Effector memory CD4-positive, alpha-beta T cell (primary cell): Measurements from ENCODE around the gene STOML3.

Experiments
- DNase-seq, 3 donors: peaks; one replicate each; pipeline ENCODE4 v3.0.0-alpha.2; 2020
- H3K27ac ChIP-seq: 2 replicates; pipeline ENCODE4 v1.7.0; 2013; ENCODE audit warnings: mild to moderate bottlenecking, low read length, moderate library complexity; ENCODE audit not compliant: insufficient read depth, poor library complexity, severe bottlenecking
- H3K27me3 ChIP-seq: replicated peaks from 2 replicates; pipeline ENCODE4 v1.7.0; 2013; ENCODE audit warnings: mild to moderate bottlenecking, low read length; ENCODE audit not compliant: insufficient read depth, control insufficient read depth, poor library complexity, severe bottlenecking
- H3K36me3 ChIP-seq: 2 replicates; pipeline ENCODE4 v1.7.0; 2013; ENCODE audit warnings: mild to moderate bottlenecking, low read length, moderate library complexity; ENCODE audit not compliant: control insufficient read depth, insufficient read depth
- H3K4me1 ChIP-seq: 2 replicates; pipeline ENCODE4 v1.7.0; 2013; ENCODE audit warnings: low read length, mild to moderate bottlenecking; ENCODE audit not compliant: control insufficient read depth, insufficient read depth, poor library complexity, severe bottlenecking
- H3K4me3 ChIP-seq: 2 replicates; pipeline ENCODE4 v1.7.0; 2013; ENCODE audit warnings: low read length, low read depth, mild to moderate bottlenecking; ENCODE audit not compliant: insufficient read depth, poor library complexity, severe bottlenecking
- H3K9me3 ChIP-seq: 2 replicates; pipeline ENCODE4 v1.7.0; 2013; ENCODE audit warnings: mild to moderate bottlenecking, low read length, moderate library complexity; ENCODE audit not compliant: control insufficient read depth

The STOML3 gene

GRCh38 chr13:38933786-38934185 lies 56.8 kb downstream of the STOML3 start:
- Histone ChIP-seq H3K4me1 (no peaks in the 10 kb centered on the region), H3K4me3 (no peak overlapping the region), H3K9me3 (no peaks in the 10 kb centered on the region), H3K27ac (no peak overlapping the region), H3K27me3 (no peaks in the 10 kb centered on the region), H3K36me3 (no peaks in the 10 kb centered on the region)
- no peak for DNase-seq

- Histone ChIP-seq H3K27ac (no peak overlapping the region), H3K27me3 (no peaks in the 10 kb centered on the region), H3K4me1 (no peaks in the 10 kb centered on the region), H3K36me3 (no peaks in the 10 kb centered on the region), H3K4me3 (no peak overlapping the region), H3K9me3 (no peaks in the 10 kb centered on the region)
- DNase-seq: no peak
These were observed 68.5 kb downstream of the STOML3 start for GRCh38 chr13:38922170-38922569.

DNA sequence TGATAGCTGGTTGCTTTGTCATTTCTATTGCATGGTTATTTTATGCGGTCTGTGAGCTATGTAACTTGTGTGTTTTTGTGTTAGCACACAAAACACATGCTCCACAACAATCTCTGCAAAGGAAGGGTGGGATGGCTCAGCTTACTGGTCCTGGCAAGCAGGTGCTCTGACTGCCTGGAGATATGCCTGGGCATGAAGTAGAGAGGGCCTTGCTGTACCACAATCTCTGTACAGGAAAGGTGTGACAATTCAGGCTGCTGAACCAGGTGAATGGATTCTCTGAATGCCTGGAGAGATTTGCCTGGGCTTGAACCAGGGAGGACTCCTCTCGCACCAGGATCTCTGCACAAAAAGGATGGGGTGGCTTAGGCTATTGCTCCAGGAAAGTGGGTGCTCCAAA lies 69.5 kb downstream of the STOML3 start:
- no peak for DNase-seq

More for the DNA sequence above, 69.5 kb downstream of the STOML3 start:
- Histone ChIP-seq H3K4me3 (no peak overlapping the region), H3K27ac (no peak overlapping the region), H3K27me3 (no peaks in the 10 kb centered on the region), H3K36me3 (no peaks in the 10 kb centered on the region), H3K9me3 (no peaks in the 10 kb centered on the region), H3K4me1 (no peaks in the 10 kb centered on the region)
